K562 (cell line): Measurements from ENCODE around the gene MET. TPM values are rescaled to one million over a fixed set of nuclear protein-coding genes. Genes with fewer than 3 reads are reported as not detected.

Source experiments
- BHLHE40 ChIP-seq: IDR thresholded peaks from 2 replicates; pipeline ENCODE4 v1.6.1; 2011; ENCODE audit warnings: low read length, improper control_type of control experiment
- CHCHD3 ChIP-seq: fragments of 250-450 bp; sonication (Bioruptor Pico); IDR thresholded peaks from 2 replicates; pipeline ENCODE4 v2.1.2; 2022; ENCODE audit warnings: mild to moderate bottlenecking
- FOXA3 ChIP-seq, 2 experiments: fragments of 450-650 bp in 1 of 2; sonication (generic) in 1 of 2; formaldehyde crosslinking; IDR thresholded peaks in 1 of 2; conservative IDR thresholded peaks in 1 of 2; 2 replicates each; pipeline versions ENCODE4 v1.4.0 to v1.8.0; 2020 to 2022; ENCODE audit warnings: mild to moderate bottlenecking in 2 of 2, missing genetic modification reagents in 1 of 2
- GABPB2 ChIP-seq: fragments of 250-450 bp; sonication (Bioruptor Pico); conservative IDR thresholded peaks from 2 replicates; pipeline ENCODE4 v1.5.1; 2021; ENCODE audit warnings: mild to moderate bottlenecking
- HNRNPL ChIP-seq: fragments of 200-400 bp; formaldehyde crosslinking; IDR thresholded peaks from 2 replicates; pipeline ENCODE4 v1.6.1; 2017; ENCODE audit warnings: low read depth, mild to moderate bottlenecking, low read length
- KLF16 ChIP-seq: IDR thresholded peaks from 2 replicates; pipeline ENCODE4 v1.6.1; 2016; ENCODE audit warnings: antibody characterized with exemption
- MECOM ChIP-seq: fragments of 250-450 bp; sonication (Bioruptor Pico); IDR thresholded peaks from 2 replicates; pipeline ENCODE4 v1.8.0; 2022; ENCODE audit warnings: inconsistent platforms
- MTA1 ChIP-seq: fragments of 450-650 bp; IDR thresholded peaks from 2 replicates; pipeline ENCODE4 v1.6.1; 2017; ENCODE audit warnings: borderline replicate concordance
- MYC ChIP-seq, 2 experiments: fragments of 250-450 bp in 1 of 2; sonication (Bioruptor Pico) in 1 of 2; IDR thresholded peaks; 2 replicates each; pipeline versions ENCODE4 v1.5.1 to v1.6.1; 2012 to 2021; ENCODE audit warnings: low read depth in 2 of 2, borderline replicate concordance in 1 of 2, improper control_type of control experiment in 1 of 2, low read length in 1 of 2, mild to moderate bottlenecking in 1 of 2, moderate library complexity in 1 of 2
- RAD51 ChIP-seq: fragments of 450-650 bp; IDR thresholded peaks from 2 replicates; pipeline ENCODE4 v1.7.1; 2016; ENCODE audit warnings: low read depth, mild to moderate bottlenecking, borderline replicate concordance
- TEAD4 ChIP-seq, 2 experiments: sonication (generic) in 1 of 2; formaldehyde crosslinking in 1 of 2; IDR thresholded peaks; 2 replicates each; pipeline versions ENCODE4 v1.6.1 to v1.8.0; 2012 to 2022; ENCODE audit warnings: borderline replicate concordance in 1 of 2, inconsistent platforms in 1 of 2, low read length in 1 of 2, mild to moderate bottlenecking in 1 of 2, missing genetic modification reagents in 1 of 2
- ZEB2 ChIP-seq: fragments of 450-650 bp; IDR thresholded peaks from 2 replicates; pipeline ENCODE4 v1.6.1; 2016
- ZNF134 ChIP-seq: fragments of 250-450 bp; sonication (Bioruptor Pico); conservative IDR thresholded peaks from 2 replicates; pipeline ENCODE4 v1.4.0; 2020
- ZNF143 ChIP-seq: sonication (generic); formaldehyde crosslinking; IDR thresholded peaks from 2 replicates; pipeline ENCODE4 v1.9.0; 2022; ENCODE audit warnings: mild to moderate bottlenecking, missing genetic modification reagents
- ZNF197 ChIP-seq: fragments of 200-800 bp; sonication (Bioruptor generic); IDR thresholded peaks from 2 replicates; pipeline ENCODE4 v1.6.1; 2016; ENCODE audit warnings: low read depth, missing genetic modification characterization, missing compliant biosample characterization
- ZNF3 ChIP-seq: fragments of 250-450 bp; sonication (Bioruptor Pico); IDR thresholded peaks from 2 replicates; pipeline ENCODE4 v1.5.0; 2021; ENCODE audit warnings: mild to moderate bottlenecking, moderate library complexity
- ZNF584 ChIP-seq: fragments of 200-800 bp; sonication (Bioruptor generic); IDR thresholded peaks from 2 replicates; pipeline ENCODE4 v1.6.1; 2016; ENCODE audit warnings: low read depth, mild to moderate bottlenecking, missing genetic modification characterization, missing compliant biosample characterization
- ZNF699 ChIP-seq: fragments of 250-450 bp; sonication (Bioruptor Pico); IDR thresholded peaks from 2 replicates; pipeline ENCODE4 v1.8.0; 2021; ENCODE audit warnings: mild to moderate bottlenecking, moderate library complexity; ENCODE audit not compliant: insufficient replicate concordance
- ZNF764 ChIP-seq: fragments of 250-450 bp; sonication (Bioruptor Pico); IDR thresholded peaks from 2 replicates; pipeline ENCODE4 v1.4.0; 2020; ENCODE audit warnings: low read depth, mild to moderate bottlenecking, moderate library complexity
- polyA plus RNA-seq, 8 experiments: library from polyadenylated mRNA; depleted of rRNA in 4 of 8; stranded (reverse) in 5 of 8; unstranded in 3 of 8; fragments of >200 nt; fragmentation: Nextera tagmentation in 2 of 8; fragmentation: Illumina TruSeq in 1 of 8; extraction: Ambion mirVana in 2 of 8; extraction: Trizol in 1 of 8; gene quantifications; 2 replicates each; pipeline versions ENCODE4 v1.2.1 to v1.2.3, GENCODE V29; 2011 to 2014; ENCODE audit warnings: inconsistent platforms in 1 of 8, missing spikeins in 1 of 8
- total RNA-seq, 7 experiments: library from RNA; depleted of rRNA in 6 of 7; stranded (reverse); fragments of >200 nt in 6 of 7; fragmentation: Illumina TruSeq in 2 of 7; extraction: Trizol in 2 of 7; gene quantifications; 2 replicates each; pipeline versions ENCODE4 v1.2.1 to v1.2.3, GENCODE V29; 2011 to 2021; ENCODE audit warnings: low replicate concordance in 1 of 7
- TF ChIP-seq, protein P1 (sequence below): conservative IDR thresholded peaks from 2 replicates; pipeline ENCODE4 v1.6.1; 2011; ENCODE audit warnings: low read depth, mild to moderate bottlenecking, low read length; ENCODE audit not compliant: control insufficient read depth
- TF ChIP-seq, protein P2 (sequence below), 3 experiments: IDR thresholded peaks in 2 of 3; conservative IDR thresholded peaks in 1 of 3; 2 replicates each; pipeline ENCODE4 v1.5.1; 2011 to 2012; ENCODE audit warnings: low read length in 3 of 3, mild to moderate bottlenecking in 3 of 3, control low read depth in 2 of 3, improper control_type of control experiment in 1 of 3, inconsistent platforms in 1 of 3, low read depth in 1 of 3, mixed read lengths in 1 of 3, moderate library complexity in 1 of 3; ENCODE audit not compliant: insufficient read depth in 2 of 3
- TF ChIP-seq, protein P3 (sequence below): sonication (generic); formaldehyde crosslinking; IDR thresholded peaks from 2 replicates; pipeline ENCODE4 v1.8.0; 2022; ENCODE audit warnings: mild to moderate bottlenecking, missing genetic modification reagents

MET gene
- total and polyA plus RNA-seq, 9 of the 15 experiments (the other 6 are each of a cell fraction or from before 2014, with no cell fraction given), result 0.84 to 2.4 (median 1.1) TPM

DNA sequence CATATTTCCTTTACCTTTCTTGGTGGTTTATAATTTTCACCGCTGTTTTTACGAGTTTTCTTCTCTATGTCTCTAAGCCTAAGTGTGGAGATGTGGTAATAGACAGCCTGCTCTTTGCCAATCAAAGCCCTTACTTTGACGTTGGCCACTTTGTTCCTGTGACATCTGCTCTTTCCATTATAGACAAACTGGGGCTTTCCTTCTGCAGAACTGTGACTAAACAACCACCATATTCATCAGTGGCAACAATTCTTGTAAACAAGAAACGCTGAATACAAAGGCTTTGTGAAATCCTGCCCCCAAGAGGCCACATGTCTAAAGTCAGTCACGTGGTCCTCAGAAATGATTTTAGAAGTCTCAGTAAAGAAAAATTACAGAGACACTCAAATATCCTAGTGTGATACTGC is 130.8 kb downstream of the MET start (continued):
- TF ChIP-seq, protein P1, sequence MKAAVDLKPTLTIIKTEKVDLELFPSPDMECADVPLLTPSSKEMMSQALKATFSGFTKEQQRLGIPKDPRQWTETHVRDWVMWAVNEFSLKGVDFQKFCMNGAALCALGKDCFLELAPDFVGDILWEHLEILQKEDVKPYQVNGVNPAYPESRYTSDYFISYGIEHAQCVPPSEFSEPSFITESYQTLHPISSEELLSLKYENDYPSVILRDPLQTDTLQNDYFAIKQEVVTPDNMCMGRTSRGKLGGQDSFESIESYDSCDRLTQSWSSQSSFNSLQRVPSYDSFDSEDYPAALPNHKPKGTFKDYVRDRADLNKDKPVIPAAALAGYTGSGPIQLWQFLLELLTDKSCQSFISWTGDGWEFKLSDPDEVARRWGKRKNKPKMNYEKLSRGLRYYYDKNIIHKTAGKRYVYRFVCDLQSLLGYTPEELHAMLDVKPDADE, result no peak
- TF ChIP-seq KLF16 (peak; percentile 29; the same call in 1 of the 2 replicates), HNRNPL (no peak), TEAD4 (IDR thresholded peaks at IDR 0.05; ENCODE audit: low read length) (peak; percentile 25; the same call in 1 of the 2 replicates), TEAD4 (CRISPR knock-in tag; IDR thresholded peaks at IDR 0.05; ENCODE audit: borderline replicate concordance) (no peak), ZNF3 (no peak), CHCHD3 (CRISPR knock-in tag) (no peak), MYC (IDR thresholded peaks at IDR 0.05; ENCODE audit: low read depth, low read length) (peak; percentile 66), MYC (CRISPR knock-in tag; IDR thresholded peaks at IDR 0.05; ENCODE audit: borderline replicate concordance, low read depth) (no peak), FOXA3 (CRISPR knock-in tag; conservative IDR thresholded peaks at IDR 0.05 in 1 of 2, IDR thresholded peaks at IDR 0.05 in 1 of 2) (peak in 1 of 2 experiments; percentile 72; a peak in 1 of 4 replicates), ZEB2 (no peak), ZNF764 (CRISPR knock-in tag) (no peak), GABPB2 (CRISPR knock-in tag) (no peak), MTA1 (no peak), ZNF584 (CRISPR knock-in tag) (no peak), ZNF197 (CRISPR knock-in tag) (no peak), MECOM (no peak), RAD51 (peak; percentile 98), ZNF134 (CRISPR knock-in tag) (no peak), ZNF143 (no peak), BHLHE40 (0 out of 2 replicates have a peak, but pooled peaks have one; percentile 25), ZNF699 (CRISPR knock-in tag) (no peak)
- TF ChIP-seq, protein P2, sequence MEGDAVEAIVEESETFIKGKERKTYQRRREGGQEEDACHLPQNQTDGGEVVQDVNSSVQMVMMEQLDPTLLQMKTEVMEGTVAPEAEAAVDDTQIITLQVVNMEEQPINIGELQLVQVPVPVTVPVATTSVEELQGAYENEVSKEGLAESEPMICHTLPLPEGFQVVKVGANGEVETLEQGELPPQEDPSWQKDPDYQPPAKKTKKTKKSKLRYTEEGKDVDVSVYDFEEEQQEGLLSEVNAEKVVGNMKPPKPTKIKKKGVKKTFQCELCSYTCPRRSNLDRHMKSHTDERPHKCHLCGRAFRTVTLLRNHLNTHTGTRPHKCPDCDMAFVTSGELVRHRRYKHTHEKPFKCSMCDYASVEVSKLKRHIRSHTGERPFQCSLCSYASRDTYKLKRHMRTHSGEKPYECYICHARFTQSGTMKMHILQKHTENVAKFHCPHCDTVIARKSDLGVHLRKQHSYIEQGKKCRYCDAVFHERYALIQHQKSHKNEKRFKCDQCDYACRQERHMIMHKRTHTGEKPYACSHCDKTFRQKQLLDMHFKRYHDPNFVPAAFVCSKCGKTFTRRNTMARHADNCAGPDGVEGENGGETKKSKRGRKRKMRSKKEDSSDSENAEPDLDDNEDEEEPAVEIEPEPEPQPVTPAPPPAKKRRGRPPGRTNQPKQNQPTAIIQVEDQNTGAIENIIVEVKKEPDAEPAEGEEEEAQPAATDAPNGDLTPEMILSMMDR (IDR thresholded peaks at IDR 0.05 in 2 of 3, conservative IDR thresholded peaks at IDR 0.05 in 1 of 3; ENCODE audit: insufficient read depth in 2 of 3, low read depth in 1 of 3, low read length in 3 of 3), result peak; percentile 74 to 89 (median 82)
- TF ChIP-seq, protein P3, sequence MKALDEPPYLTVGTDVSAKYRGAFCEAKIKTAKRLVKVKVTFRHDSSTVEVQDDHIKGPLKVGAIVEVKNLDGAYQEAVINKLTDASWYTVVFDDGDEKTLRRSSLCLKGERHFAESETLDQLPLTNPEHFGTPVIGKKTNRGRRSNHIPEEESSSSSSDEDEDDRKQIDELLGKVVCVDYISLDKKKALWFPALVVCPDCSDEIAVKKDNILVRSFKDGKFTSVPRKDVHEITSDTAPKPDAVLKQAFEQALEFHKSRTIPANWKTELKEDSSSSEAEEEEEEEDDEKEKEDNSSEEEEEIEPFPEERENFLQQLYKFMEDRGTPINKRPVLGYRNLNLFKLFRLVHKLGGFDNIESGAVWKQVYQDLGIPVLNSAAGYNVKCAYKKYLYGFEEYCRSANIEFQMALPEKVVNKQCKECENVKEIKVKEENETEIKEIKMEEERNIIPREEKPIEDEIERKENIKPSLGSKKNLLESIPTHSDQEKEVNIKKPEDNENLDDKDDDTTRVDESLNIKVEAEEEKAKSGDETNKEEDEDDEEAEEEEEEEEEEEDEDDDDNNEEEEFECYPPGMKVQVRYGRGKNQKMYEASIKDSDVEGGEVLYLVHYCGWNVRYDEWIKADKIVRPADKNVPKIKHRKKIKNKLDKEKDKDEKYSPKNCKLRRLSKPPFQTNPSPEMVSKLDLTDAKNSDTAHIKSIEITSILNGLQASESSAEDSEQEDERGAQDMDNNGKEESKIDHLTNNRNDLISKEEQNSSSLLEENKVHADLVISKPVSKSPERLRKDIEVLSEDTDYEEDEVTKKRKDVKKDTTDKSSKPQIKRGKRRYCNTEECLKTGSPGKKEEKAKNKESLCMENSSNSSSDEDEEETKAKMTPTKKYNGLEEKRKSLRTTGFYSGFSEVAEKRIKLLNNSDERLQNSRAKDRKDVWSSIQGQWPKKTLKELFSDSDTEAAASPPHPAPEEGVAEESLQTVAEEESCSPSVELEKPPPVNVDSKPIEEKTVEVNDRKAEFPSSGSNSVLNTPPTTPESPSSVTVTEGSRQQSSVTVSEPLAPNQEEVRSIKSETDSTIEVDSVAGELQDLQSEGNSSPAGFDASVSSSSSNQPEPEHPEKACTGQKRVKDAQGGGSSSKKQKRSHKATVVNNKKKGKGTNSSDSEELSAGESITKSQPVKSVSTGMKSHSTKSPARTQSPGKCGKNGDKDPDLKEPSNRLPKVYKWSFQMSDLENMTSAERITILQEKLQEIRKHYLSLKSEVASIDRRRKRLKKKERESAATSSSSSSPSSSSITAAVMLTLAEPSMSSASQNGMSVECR, result no peak
